GM19193 (cell line): ENCODE measurements around the gene DGUOK.

Experiments used
- POLR2A ChIP-seq: IDR thresholded peaks from 4 replicates; pipeline ENCODE4 v1.6.1; 2011; ENCODE audit not compliant: insufficient read depth, insufficient read length; ENCODE audit errors: extremely low read depth

The DGUOK gene

GRCh38 chr2:73926493-73927327 lies at the start of gene DGUOK:
TSS of gene DGUOK (plus strand) at chr2:73926880. CDS start at chr2:73926911, 31 bp downstream.
- peak; percentile 95 for TF ChIP-seq POLR2A

GRCh38 chr2:73877071-73877802 lies 49.4 kb upstream of the DGUOK start:
- TF ChIP-seq POLR2A = no peak

GRCh38 chr2:73885406-73885805 lies 41.3 kb upstream of the DGUOK start:
- no peak for TF ChIP-seq POLR2A

GRCh38 chr2:73886357-73886756 lies 40.3 kb upstream of the DGUOK start:
- no peak for TF ChIP-seq POLR2A

DNA sequence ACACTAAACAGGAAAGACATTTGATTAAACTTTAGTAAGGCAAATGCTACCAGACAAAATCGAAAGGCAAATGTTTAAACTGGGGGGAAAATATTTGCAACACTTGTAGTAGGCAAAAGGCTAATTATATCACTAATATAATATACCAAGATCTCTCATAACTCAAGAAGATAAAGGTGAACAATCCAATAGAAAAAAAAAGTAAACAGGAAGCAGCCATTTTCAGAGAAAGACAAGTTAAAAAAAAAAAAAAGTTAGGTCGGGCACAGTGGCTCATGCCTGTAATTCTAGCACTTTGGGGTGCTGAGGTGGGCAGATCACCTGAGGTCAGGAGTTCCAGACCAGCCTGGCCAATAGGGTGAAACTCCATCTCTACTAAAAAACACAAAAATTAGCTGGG lies 38.3 kb upstream of the DGUOK start:
- no peak for TF ChIP-seq POLR2A

DNA sequence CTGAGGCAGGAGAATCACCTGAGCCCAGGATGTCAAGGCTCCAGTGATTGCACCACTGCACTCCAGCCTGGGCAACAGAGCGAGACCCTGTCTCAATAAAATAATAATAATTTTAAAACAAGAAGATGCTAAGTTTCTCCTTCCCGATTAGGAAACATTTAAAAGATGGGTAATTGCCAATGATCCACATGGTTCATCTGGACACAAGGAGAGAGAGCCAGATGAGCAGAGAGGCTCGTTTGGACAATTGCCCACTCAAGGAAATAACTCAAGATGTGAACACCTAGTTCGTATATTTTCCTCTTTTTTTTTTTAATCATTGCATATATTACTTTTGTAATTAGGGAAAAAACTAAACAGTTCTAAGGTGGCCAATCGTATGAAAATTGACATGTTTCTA lies 37.5 kb upstream of the DGUOK start:
- no peak for TF ChIP-seq POLR2A

DNA sequence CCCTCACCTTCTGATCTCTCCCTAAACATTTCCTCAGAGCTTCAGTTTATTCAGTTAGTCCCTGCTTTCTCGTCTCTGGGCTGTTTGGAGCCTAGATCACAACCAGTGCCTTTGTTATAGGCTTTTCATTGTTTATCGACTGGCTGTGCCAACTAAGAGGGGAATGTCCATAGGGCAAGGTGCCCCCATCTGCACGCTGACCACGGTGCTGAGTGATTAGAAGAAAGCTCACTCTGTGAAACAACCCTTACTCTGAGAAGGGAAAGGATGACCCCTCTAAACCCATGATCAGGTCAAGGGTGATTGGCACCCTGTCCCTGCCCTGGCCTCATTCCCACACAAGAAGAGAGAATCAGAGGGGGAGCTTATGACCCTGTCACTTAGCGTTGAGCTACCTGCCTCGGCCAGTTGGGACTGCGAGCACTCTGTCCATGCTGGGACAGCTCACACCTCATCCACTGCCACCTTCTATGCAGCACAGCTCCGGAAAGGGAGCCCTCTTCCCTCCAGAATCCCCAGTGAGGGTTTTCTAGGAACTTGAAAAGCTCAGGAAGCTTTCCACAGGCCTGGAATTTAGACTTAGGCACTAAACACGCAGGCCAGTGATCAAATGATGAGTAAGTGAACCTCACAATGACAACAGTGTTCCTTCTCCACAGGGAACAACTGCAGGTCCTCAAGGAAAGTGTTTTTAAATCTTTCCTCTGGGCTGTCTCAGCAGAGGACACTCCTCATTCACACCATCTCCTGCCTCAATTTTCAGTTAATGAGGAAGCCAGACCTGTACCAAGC lies 36.2 kb upstream of the DGUOK start:
- TF ChIP-seq POLR2A = no peak

GRCh38 chr2:73891276-73891901 lies 35.3 kb upstream of the DGUOK start:
- no peak for TF ChIP-seq POLR2A

GRCh38 chr2:73892631-73893329 lies 33.9 kb upstream of the DGUOK start, which contains the start of gene ACTG2:
TSS of gene ACTG2 (plus strand) at chr2:73893008. CDS start at chr2:73901312, 8,304 bp downstream.
- TF ChIP-seq POLR2A = no peak

DNA sequence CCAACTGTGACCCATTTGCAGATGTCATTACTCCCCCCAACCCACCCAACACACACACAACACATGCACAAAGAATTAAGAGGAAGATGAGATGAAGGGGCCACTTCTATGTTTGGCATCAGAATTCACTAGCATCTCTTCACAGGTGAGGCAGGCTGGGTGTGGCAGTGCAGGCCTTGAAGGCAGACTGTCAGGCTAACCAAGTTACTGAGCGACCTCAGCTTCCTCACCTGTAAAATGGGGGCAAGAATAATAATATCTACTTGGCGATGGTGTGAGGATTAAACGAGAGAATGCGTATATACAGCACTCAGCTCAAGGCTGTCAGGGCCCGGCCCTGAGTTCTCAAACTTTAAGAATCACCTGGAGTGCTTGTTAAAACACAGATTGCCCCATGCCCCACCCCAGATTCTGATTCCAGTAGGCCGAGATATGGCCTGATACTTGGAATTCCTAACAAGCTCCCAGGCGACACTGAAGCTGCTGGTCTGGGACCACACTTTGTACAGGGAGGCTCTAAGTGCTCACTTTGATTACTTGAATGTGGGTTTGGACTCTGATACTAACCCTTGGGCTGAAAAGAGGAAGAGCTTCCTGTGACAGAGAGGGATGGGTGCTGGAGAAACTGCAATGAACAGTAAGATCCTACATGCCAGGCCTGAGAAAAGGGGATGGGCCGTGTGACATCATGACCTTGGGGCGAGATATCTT lies 32.8 kb upstream of the DGUOK start:
- TF ChIP-seq POLR2A = no peak

DNA sequence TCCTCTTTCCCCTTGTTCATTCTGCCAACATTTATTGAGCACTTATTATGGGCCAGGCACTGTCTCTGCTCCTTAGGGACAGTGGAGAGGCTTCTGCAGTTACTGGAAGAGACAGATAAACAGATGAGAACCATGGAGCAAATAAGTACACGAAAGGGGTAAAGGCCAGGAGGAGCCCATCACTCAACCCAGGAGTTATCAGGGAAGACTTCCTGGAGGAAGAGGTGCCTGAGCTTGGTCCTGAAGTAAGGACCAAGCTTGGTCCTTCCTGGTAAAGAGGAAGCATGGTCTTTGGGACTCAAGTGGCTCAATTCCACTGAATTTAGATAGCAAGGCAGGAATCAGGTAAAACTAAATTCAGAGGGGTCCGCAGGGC lies 32.2 kb upstream of the DGUOK start:
- no peak for TF ChIP-seq POLR2A

DNA sequence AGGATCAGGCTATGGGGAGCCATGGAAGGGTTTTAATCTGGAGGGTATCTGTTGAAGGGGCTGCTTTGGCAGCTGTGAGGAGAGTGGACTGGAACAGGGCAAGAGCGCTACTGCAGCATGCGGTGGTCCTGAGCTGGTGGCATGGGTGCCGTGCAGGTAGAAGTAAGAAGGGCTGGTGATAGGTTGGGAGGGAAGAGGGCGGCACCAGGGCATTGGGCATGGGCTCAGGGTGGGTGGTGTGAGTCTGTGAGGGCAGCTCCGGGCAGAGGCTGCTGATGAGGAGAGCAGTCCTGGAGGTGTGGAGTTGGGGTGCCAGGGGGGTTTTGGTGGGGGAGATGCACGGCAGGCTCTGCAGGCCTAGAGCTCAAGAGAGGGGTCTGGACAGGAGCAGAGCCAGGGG lies 31.8 kb upstream of the DGUOK start:
- no peak for TF ChIP-seq POLR2A

- no peak for TF ChIP-seq POLR2A
Observed at GRCh38 chr2:73895473-73895872, 31.2 kb upstream of the DGUOK start.
